HG03045 (cell line): ENCODE results near the gene SOSTDC1.
"Not testable (repeated sequence)": the region's sequence is repeated elsewhere in the genome, so short reads cannot be mapped to it uniquely, and the experiment has no call there.

ENCODE experiments used
- ATAC-seq: cut with Tn5 transposase; IDR thresholded peaks from one replicate; pipeline ENCODE4 v1.9.1; 2021; ENCODE audit warnings: mild to moderate bottlenecking, moderate library complexity; ENCODE audit not compliant: unreplicated experiment

Gene SOSTDC1, protein sequence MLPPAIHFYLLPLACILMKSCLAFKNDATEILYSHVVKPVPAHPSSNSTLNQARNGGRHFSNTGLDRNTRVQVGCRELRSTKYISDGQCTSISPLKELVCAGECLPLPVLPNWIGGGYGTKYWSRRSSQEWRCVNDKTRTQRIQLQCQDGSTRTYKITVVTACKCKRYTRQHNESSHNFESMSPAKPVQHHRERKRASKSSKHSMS

DNA sequence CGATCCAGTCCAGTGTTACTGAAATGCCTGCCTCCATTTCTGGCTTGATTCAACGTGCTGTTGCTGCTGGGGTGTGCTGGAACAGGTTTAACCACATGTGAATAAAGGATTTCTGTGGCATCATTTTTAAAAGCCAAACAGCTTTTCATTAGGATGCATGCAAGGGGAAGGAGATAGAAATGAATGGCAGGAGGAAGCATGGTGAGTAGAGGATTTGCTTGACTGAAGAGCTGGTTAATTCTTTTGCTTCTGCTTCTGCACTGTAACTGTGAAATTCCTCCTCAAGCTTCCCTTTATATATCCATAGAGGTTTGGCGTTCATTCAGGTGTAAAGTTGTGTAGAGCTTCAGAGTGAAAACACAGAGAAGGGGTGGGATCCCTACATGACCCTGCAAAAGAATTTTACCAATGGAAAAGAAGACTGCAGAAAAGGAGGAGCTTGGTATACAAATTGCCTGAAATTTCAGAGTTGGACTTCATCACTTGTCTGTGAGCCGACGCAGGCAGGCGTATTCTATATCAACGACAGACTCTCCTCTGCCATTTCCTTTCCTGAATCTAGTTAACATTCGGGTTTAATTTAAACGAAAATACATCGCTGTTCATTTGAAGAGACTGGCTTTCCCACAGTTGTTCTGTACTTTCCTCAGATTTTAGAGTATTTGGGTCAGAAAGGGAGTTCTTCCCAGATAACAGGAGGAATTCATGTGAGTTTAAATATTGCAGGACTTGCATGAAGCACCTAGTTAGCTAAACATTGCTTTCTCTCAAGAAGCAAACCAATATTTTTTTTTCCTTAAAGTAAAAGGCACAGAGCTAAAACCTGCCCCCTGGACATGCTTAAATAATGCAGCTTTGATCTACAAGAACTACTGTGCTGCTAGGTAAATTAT lies at the start of gene SOSTDC1:
Gene SOSTDC1 (minus strand): TSS at position 270 of the 893 bp plus-strand sequence. CDS start 70 bp downstream, at position 200.
- no peak for ATAC-seq

- no peak for ATAC-seq
Measured at GRCh38 chr7:16514729-16515128, 49.2 kb upstream of the SOSTDC1 start.

DNA sequence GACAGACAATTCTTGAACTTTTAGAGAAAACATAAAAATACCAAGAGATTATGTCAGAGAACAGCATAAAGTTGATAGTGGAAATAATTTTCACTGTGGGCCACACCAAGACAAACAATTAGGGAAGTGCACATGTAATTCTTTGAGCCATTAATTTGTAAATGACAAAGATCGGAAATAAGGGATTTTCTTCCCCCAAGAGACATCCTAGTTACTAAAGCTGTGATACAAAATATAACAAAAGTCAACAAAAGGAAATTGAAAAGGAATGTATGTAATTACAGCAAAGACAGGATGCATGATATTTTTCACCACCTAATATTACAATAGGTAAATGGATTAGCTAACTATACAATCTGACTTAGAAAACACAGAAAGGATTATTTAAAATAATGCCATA lies 48.7 kb upstream of the SOSTDC1 start:
- ATAC-seq = no peak

DNA sequence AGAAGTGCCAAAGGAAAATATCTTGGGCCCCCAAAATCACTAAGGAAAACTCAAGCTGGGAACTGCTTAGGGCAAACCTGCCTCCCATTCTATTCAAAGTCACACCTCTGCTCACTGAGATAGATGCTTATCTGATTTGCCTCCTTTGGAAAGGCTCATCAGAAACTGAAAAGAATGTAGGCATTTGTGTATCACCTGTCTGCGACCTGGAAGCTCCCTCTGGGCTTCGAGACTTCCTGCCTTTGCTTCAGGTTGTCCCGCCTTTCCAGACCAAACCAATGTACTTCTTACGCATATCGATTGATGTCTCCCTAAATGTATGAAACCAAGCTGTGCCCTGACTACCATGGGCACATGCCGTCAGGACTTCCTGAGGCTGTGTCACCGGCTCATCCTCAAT lies 46.6 kb upstream of the SOSTDC1 start:
- no peak for ATAC-seq

DNA sequence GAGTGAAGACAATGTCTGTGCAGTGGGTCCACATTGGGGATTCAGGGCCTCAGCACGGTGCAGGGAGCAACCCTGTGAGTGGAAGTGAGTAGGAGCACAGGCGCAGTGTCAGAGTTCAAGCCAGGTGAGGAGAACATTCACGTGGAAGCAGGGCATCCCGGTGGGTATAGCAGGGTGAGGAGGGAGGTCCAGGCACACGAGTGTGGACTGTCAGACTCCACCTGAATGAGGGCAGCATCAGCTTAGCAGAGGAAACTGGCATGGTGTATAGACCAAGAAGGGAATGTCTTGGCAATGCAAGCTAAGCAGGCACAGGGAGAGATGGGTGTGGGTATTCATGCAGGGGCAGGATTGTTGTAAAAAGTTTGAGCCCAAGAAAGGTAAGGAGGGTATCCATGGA lies 45.8 kb upstream of the SOSTDC1 start:
- ATAC-seq = no peak

- no peak for ATAC-seq
Measured at GRCh38 chr7:16509829-16510228, 44.3 kb upstream of the SOSTDC1 start.

GRCh38 chr7:16506422-16506821 lies 40.9 kb upstream of the SOSTDC1 start:
- not testable (repeated sequence) for ATAC-seq

- no peak for ATAC-seq
Measured at GRCh38 chr7:16504019-16504418, 38.5 kb upstream of the SOSTDC1 start.

GRCh38 chr7:16502303-16502702 lies 36.8 kb upstream of the SOSTDC1 start:
- ATAC-seq = no peak

DNA sequence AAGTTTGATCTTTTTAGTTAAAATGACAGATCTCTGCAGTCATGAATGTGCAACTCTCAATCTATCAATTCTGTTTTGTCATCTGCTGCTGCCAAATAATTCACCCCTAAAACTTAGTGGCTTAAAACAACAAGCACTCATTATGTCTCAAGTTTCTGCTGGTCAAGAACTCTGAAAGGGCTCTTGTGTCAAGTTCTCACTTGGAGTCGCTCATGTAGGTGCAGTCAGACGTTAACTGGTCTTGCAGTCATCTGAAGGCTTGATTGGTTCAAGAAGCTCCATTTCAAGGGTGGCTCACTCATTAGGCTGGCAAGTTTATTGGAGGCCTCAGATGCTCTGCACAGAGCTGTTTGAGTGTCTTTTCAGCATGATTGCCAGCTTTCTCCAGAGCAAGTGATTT lies 32.6 kb upstream of the SOSTDC1 start:
- ATAC-seq = no peak

DNA sequence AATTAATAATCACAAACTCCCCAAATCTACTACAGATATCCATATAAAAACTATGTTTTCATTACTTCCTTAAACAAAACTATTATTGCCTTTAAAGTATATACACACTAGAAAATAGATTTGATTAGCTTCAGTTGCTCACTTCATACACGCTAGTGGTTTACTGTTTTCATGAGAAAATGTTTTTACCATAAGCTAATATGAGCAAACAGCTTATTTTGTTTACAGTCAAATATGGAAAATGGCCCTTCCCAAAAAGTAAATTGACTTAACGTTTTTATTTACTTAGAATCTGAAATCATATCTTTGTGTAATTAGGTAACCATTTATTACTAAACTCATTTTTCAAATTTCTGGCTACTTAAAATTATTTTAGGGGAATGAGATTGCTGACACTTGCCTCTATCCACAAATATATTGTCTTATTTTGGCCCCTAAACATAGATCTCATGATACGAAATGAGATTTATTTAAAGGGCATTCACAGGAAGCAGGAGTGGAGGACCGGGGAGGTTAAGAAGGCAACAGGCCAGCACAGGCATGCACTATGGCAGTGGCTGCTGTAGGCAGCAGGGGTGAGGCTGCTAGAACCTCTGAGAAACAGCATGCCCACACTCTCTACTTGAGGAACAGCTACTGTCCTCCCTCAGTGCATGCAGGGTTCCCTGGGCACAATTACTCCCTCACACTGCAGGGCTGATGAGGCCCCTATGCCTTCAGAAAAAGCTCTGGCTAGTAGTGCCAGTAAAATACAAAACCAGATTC lies 29.6 kb upstream of the SOSTDC1 start:
- no peak for ATAC-seq

- ATAC-seq = no peak
Measured at GRCh38 chr7:16494551-16494950, 29.0 kb upstream of the SOSTDC1 start.

DNA sequence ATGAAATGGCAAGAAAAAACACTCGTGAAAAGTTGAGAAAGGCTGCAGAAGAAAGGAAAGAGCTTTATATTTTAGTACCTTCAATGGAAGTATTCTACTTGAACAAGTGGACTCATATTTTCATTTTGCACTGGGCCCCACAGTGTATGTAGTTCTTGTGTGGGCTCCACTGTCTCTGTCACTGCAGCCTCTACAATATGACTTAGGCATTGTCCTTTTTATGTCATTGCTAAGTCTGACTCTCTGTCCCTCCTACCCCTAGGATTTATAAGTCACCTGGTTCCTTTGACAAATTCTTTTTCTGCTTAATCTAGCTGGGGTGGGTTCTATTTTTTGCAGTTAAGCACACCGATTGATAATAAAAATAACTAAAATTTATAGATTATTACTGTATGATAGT lies 27.7 kb upstream of the SOSTDC1 start:
- no peak for ATAC-seq

GRCh38 chr7:16492513-16493062 lies 27.1 kb upstream of the SOSTDC1 start:
- ATAC-seq = no peak

DNA sequence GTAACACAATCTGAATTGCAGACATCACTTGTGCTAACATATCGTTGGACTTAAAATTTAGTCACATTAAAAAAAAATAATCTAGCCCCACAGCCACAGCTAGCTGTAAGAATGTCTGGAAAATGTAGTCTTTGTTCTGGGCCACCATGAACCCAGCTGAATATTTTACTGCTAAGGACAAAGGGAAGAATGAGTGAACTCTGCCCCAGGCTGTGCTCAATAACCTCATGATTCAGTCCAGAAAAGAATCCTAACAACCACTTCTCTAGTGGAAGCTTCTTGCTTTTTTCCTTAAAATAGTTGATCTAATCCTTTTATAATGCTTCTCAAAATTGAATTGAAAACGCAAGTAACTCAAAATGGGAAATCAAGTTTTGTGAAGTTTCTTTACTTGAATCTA lies 25.6 kb upstream of the SOSTDC1 start:
- no peak for ATAC-seq

GRCh38 chr7:16484453-16485158 lies 19.1 kb upstream of the SOSTDC1 start:
- ATAC-seq = no peak

- no peak for ATAC-seq
Measured at GRCh38 chr7:16479591-16479990, 14.1 kb upstream of the SOSTDC1 start.

- ATAC-seq = no peak
Measured at GRCh38 chr7:16479161-16479560, 13.6 kb upstream of the SOSTDC1 start.

DNA sequence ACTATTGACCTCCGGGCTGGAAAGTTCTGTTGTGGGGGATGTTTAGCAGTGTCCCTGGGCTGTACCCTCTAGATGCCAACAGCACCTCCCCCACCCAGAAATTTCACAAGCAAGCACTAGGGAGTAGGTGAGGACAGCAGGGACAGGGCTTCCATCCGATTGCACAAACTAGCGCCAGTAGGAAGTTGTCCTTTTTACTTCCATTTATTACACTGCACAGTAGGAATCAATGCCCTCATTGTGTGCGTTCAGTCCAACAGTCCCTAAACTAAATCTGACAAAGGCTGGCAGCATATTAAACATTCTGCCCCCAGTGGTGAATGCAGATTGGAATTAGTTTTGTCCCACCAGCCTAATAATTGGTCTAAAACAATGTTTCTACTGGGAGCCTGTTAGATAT lies 6.4 kb upstream of the SOSTDC1 start:
- no peak for ATAC-seq

DNA sequence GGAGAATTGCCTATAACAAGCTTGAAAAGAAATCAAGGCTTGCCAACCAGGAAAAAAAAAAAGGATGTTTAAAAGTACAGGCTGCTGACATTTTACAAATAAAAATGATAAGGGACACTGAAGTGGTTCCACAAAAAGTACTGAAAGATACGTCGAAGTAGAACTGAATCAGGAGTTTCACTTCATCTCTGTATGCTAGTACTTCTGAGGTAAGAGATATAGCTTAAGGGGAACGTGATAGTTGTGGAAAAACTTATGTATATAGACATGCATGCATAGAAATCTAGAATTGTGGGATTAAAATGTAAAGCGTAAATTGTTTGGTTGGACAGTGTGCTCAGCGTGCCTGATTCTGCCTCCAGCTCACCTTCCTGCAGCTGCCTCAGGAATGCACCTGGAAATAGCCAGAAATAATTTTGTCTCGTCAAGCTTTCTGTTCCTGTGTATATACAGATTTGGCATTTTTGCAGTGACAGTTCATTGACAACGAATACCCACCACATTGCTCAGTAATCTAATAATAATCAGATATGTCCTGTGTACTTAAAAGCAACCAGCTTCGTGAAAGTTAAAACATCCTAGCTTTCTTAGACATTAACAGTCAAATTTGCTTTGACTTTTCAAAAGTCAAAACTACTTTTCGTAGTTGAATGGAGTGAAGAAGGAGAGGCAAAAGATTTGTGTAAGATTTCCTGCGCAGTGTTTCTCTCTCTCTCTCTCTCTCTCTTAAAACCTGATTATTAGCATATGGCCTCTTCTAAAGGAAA lies 1.4 kb downstream of the SOSTDC1 start:
- ATAC-seq = no peak
